SK-N-DZ (cell line): ENCODE results near the gene NOTO.
A peak's percentile ranks its signal among the peaks of the same experiment; 100 is the strongest.
"Not testable (repeated sequence)": the region's sequence is repeated elsewhere in the genome, so short reads cannot be mapped to it uniquely, and the experiment has no call there.

Source experiments
- DNase-seq: peaks from one replicate; pipeline ENCODE4 v3.0.0-alpha.2; 2015; ENCODE audit warnings: low spot score

The NOTO gene

DNA sequence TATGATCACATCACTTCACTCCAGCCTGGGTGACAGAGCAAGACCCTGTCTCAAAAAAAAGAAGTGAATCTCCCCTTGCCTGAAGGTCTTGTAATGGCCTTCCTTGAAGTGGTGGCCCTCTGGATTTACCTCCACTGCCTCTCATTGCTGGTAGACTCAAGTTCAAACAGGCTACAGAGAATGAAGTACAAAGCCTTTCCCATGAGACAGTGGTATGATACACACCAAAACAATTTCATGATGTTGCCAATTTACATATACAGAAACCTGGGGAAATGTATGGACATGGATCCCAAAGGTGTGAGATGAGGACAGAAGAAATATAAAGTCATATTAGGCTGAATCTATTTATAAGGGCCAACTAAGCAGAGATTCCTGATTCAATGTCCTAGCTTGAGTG is 4.8 kb upstream of the NOTO start:
- no peak for DNase-seq

DNA sequence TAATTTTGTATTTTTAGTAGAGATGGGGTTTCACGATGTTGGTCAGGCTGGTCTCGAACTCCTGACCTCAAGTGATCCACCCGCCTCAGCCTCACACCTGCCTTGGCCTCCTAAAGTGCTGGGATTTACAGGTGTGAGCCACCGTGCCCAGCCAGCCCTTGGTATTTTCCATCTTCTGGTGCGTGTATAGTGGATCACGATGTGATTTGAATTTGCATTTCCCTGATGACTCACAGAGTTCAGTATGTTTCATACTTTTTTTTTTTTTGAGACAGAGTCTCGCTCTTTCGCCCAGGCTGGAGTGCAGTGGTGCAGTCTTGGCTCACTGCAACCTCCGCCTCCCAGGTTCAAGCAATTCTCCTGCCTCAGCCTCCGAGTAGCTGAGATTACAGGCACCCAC is 2.1 kb upstream of the NOTO start:
- not testable (repeated sequence) for DNase-seq

DNA sequence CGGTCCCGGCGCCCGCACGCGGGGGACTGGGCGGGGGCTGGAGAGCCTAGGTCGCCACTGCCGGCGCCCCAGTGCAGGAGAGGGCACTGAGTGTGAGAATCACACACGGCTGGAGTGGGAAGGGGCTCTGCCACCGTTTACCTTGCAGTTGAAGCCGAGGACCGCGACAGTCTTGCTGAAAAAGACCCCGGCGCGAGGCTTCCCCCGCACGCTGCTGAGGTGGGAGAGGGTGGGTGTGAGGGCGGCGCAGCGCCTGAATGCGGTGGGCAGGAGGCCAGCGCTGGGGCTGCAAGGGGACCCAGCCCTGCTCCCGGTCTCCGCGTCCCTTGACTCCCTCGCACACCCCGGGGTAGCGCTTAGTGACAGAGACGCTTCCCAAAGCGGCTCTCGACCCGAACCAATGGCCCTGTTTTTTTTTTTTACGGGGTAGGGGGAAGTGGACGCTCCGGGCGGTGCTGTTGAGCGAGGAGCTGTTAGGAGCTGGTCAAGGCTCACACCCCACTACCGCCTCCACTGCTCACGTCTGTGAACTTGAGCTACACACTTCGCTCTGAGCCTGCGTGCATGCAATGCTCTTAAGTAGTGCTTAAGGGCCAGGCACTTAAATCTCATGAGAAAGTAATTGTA is 794 bp downstream of the NOTO start:
- no peak for DNase-seq

DNA sequence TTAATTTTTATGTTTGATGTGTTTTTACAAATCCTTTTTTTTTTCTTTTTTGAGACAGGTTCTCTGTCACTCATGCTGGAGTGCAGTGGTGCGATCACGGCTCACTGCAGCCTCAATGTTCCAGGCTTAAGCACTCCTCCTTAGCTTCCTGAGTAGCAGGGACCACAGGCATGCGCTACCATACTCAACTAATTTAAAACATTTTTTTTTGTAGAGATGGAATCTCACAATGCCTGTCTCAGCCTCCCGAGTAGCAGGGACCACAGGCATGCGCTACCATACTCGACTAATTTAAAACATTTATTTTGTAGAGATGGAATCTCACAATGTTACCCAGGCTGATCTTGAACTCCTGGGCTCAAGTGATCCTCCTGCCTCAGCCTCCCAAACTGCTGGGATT is 3.2 kb downstream of the NOTO start:
- DNase-seq, result no peak

DNA sequence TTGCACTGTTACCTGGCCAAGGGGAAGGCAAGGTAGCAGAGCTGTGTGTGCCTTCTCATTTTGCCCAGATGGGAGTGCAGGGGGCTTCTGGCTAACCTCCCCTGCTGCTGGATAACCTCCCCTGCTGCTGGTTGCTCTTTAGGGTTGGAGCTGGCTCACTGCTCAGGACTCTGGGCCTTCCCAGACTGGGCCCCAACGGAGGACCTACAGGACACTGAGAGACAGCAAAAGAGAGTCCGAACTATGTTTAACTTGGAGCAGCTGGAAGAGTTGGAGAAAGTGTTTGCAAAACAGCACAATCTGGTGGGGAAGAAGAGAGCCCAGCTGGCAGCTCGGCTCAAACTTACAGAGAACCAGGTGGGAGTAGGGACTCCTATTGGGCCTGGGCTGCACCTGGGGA is 5.9 kb downstream of the NOTO start:
- DNase-seq, result no peak

DNA sequence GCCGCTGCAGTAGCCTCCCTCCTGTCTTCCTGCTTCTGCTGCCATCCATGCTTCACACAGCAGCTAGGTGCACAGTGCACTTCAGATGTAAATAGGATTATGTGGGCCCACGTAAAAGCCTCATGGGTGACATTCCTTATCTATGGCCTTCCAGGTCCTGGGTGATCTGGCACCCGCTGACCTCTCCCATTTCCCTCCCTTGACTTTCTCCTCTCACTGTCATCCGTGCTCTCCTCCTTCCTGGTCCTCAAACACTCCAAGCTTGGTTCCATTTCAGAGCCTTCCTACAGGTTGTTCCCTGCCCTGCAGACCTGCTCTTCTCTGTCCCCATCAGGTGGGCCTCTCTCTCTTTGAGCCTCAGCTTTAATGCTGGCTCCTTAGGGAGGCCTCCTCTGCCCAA is 7.6 kb downstream of the NOTO start:
- DNase-seq, result no peak

DNA sequence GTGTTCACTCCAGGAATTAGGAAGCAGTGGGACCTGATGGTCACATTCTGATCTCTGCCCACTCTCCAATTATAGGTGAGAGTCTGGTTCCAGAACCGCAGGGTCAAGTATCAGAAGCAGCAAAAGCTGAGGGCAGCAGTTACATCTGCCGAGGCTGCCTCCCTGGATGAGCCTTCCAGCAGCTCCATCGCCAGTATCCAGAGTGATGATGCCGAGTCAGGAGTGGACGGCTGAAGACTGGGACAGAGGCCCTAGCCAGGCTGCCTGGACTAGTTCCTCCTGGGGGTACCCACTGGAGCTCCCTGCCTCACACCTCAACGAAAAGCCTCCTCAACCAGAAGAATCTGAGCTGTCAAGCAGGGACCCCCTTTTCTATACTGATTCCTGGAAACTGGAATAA is 8.3 kb downstream of the NOTO start:
- no peak for DNase-seq

DNA sequence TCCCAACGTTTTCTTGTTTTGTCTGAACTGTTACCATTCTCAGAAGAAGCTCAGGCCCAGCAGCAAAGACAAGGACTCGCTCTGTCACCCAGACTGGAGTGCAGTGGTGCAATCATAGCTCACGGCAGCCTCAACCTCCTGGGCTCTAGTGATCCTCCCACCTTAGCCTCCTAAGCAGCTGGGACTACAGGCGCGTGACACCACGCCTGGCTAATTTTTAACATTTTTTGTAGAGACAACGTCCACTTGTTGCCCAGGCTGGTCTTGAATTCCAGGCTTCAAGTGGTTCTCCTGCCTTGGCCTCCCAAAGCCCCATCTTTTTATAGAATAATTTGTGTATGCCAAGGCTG is 9.7 kb downstream of the NOTO start:
- no peak for DNase-seq

DNA sequence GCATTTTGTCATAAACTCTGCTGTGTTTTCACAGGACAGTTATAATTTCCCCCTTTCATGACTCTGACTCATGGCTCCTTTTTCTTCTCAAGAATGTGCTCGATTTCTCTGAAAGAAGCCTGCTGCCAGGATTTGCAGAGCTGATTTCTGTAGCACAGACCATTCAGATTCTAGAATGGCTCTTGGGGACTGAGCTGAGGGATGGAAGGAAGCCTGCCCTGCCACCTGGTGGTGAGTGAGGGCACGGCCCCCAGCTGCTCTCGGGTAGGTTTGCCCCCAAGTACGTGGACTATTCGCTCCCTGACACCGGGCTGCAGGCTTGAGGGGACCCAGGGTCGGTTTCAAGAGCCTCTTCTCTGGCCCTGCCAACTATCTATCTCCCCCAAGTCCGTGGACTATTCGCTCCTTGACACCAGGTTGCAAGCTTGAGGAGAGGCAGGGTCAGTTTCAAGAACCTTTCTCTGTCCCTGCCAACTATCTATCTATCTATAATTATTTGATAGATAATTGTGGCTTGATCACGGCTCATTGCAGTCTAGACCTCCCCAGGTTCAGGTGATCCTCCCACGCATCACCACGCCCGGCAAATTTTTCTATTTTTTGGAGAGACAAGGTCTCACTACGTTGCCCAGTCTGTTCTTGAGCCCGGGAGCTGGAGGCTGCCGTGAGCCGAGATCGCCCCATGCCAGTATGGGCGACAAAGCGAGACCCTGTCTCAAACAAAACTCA is 10.2 kb downstream of the NOTO start:
- DNase-seq, result peak; percentile 76

DNA sequence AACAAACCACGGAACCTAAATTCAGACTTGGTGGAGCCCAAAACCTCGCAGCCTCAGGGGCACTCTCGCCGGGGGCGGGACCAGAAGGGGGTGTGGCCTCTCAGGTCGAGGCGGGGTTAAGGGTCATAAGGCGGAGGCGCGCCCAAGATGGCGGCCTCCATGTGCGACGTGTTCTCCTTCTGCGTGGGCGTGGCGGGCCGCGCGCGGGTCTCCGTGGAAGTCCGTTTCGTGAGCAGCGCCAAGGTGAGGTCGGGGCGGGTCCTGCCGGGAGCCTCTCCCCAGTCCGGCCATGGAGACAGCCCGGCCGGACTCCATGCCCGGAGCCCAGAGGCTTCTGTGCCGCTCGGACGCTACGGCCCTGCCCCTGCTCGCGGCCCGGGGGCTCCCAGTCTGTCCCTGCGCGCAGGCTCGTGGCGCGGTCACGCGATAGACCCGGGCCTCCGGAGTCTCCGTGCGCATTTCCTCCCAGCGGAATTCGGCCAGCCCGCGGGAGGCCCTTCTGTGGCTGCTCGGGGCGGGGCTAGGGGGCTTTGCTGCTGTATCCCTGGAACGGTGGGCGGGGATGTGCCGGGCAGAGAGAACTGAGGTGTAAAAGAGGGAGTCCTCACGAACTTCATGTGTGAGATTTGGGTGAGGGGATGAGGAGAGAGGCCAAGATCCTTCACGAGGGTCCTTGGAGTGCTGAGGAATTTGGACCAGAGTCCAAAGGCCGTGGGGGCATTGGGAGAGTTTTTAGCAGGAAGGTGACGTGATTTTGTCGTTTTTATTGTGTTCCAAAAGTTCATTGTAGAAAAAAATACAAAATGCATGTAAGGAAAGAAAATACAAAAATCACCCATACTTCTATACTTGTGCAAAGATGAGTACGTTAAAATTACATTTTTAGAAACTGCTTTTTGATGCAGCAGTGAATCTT is 12.0 kb downstream of the NOTO start, which contains the start of gene SMYD5:
SMYD5 (plus strand) TSS at position 126 of the 916 bp plus-strand sequence; CDS start at position 148, 22 bp downstream.
- peak; percentile 88 for DNase-seq

DNA sequence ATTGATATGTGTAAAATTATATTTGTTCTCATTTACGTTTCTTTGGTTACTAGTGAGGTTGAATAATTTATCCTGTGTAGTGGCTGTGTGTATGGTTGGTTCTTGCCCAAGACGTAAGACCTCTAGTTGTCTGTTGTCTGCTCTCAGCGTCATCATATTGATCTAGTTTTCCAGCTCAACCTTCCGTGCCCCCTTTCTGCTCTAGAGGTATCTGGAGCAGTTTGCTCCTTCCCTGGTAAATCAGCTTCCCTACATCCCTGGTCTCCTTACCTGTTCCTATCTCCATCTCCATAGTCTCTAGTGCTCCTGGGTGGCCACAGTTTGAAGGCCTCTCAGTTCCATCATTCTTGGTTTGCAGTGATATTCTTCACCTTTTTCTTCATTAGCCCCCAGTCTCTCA is 12.9 kb downstream of the NOTO start:
- no peak for DNase-seq

DNA sequence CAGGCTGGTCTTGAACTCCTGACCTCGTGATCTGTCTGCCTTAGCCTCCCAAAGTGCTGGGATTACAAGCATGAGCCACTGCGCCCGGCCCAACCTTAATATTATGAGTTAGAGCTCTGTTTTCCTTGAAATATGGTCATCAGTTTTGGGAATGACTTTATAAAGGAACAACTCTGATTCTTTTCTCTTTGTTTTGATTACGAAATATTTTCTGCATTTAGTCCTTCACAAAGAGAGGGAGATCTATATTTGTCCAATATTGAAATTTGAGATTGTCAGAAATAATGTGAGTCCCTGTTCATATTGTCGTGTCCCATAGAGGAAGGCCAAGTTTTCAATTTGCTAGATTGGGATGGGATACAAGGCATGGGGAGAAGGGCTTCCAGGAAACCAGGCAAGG is 14.8 kb downstream of the NOTO start:
- DNase-seq, result no peak

DNA sequence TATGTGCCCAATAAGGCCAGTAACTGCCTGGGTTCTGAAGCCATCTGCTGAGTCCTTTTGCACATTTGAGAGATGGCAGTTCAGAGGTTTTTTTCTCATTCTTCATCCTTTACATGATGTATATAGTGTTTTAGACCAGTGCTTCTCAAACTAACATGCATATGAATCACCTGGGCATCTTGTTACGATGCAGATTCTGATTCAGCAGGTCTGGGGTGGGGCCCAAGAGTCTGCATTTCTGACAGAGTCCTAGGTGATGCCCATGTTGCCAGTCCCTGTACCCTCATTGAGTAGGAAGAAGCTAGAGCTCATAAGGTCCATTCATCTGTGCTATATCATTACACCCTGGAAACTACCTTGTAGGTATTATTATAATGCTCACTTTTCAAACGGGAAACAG is 15.5 kb downstream of the NOTO start:
- DNase-seq, result no peak

DNA sequence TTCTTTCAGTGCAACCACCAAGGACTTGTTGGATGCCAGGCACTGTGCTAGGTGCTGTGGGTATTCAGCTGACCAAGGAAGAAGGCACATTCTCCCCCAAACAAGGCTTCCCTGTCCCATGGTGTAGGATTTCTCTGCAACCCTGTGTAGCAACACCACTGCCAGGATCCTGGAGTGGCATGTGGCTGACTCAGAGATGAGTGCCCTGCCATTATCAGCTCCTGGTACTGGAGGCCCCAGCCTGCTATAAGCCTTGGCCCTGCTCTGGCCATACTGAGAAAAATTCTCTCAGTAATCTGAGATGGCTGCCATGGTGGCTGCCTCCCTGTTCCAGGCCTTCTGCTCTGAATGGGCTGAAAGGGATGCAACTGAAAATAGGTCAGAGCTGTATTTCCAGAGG is 15.9 kb downstream of the NOTO start:
- no peak for DNase-seq

DNA sequence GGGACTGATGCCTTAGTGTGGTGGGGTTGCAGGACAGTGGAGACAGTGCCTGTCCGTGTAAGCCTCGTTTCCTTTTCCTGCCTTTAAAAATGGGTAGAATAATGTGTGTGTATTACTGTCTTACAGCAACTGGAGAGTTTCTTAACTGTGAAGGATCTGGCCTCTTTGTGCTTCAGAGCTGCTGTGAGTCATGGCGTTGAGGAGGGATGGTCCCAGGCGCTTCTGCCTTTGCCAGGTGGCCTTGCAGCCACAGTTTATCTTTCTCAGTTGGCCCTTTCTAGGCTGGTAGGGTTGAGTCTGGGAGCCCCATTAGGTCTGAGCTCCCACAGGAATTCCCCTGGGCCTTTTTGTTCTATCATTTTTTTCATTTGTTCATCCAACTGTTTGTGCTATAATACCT is 21.4 kb downstream of the NOTO start:
- DNase-seq, result no peak

DNA sequence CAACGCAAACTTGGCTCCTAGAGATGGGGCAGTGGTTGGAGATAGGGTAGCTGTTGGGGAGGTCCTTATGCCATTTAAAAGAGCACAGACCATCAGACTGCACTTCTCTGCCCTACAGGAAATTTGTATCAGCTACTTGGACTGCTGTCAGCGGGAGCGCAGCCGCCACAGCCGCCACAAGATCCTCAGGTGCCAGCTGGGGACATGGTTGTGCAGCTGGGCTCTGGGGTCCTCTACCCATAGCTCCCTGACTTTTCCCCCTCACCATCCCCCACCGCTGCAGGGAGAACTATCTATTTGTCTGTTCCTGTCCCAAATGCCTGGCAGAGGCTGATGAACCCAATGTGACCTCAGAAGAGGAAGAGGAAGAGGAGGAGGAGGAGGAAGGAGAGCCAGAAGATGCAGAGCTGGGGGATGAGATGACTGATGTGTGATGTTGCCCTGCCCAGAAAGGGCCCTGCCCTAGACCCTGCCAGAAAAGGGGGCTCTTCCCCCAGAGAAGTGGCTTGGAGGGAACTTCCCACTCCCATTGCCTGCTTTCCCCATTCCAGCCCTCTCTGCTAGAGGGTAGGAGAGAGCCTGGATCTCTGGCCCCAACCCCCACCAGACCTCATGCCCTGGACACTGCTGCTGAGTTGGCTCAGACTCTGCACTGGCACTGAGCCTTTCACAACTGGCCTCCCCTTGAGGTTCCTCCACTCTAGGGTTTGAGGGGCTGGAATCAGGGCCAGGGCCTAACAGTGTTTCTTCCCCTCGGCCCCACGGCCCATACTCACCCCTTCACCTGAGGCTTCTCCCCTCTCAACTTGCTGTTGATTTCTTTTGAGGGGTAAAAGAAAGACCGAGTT is 23.4 kb downstream of the NOTO start:
- DNase-seq, result no peak

DNA sequence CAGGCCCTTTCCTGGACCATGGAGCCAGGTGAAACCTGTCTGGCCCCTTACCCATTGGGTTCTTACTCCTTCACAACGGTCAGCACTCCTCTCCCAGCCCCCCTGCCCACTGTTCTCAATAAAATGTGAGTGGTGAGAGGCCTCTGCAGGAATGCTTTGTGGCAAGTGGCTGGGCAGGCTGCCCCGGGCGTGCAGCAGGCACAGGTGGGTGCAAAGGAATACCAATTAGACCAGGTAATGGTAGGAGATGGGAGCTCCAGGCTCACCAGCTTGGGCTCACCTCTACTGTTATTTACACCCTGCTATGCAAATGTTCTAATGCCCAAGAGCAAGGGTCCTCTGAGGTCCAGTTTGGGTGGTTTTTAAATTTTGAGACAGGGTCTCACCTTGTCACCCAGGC is 24.7 kb downstream of the NOTO start:
- no peak for DNase-seq

DNA sequence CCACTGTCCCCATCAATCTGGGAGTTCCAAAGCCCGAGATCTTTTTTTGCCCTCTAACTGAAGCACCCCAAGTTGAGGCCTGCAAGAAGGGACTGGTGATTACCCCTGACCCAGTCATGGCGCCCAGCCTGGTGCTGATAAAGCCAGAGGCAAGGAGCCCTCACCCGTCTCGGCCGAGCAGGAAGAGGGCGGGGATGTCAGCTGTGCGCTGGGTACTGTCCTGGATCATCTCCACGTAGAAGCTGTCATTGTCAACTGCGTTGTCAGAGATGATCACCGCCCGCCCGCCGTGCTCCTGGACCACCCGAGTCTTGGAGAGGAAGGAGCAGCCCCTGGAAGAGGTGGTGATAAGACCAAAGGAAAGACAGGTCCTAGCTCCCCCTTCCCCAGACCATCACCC is 26.3 kb downstream of the NOTO start:
- DNase-seq, result no peak

DNA sequence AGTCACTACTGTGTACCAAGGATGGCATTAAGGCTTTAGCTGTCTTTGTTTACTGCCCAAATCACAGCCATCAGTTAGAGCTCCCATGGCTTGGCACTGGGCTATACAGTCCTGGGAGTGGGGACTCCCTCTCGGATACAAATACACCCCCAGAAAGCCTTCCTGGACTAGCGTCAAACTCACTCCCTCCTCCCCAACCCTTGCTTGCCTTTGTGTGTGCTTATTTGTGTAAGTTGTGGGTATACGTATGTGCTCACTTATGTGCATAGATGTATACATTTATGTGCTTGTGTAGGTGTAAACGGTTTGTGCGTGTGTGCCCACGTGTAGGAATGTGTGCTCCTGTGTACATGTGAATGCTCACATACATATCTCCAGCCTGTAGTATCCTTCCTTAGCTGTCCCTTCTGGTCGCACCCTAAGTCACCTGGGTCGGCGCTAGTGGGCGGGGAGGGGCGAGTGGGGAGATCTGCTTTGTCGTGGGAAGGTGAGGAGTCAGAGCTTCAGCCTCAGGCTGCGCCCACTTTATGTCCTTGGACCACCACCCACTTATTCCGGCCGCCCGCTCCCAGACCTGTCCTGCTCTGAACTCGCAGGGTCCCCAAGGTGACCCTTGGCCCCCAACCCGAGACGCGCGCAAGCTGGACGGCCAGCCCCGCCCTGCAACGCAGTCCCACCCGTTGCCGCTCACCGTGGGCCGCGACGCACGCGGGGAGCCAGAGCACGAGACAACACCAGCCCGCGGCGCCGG is 30.2 kb downstream of the NOTO start:
- DNase-seq, result peak; percentile 35

DNA sequence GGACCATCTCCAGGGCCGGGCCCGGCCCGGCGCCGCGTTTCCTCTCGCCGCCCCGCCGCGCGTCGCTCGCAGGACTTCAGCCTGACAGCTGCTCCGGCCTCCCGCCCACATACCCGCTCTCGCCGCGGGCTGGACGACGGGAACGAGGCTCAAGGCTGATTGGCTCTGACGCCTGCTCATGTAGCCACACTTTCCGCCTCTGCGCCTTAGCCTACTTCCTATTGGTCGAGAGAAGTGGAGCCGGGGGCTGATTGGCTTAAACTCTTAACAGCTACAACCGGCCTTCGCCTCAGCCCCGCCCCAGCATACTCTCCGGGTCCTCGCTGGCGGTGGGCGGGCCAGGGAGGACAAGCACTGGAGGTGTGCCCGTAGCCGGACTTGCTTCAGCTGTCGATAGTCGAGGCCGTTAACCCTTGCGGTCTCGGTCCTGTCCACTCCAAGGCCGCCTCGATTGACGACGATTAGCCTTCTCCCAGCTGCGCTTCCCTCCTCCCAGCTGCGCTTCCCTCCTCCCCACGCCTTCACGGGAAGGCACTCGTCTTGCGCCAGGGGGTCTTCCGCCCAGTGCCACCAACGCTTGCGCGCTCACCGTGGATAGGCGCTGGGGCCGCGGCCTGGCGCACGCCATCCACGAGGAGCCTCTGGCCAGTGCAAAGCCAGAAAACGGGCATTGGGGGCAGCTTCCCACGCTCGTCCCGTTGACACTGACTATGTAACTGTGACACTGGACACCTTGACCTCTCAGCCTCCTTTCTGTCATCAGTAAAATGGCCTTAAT is 31.0 kb downstream of the NOTO start, which contains the start of gene PRADC1:
PRADC1 (minus strand) TSS at position 86 of the 778 bp plus-strand sequence; CDS start at position 7, 79 bp downstream.
- DNase-seq, result peak; percentile 99
